CD14-positive monocyte (primary cell): ENCODE measurements around the gene PCK2. TPM values are rescaled to one million over a fixed set of nuclear protein-coding genes. Genes with fewer than 3 reads are reported as not detected.

Experiments used
- DNase-seq, 3 donors: peaks; one replicate each; pipeline ENCODE4 v3.0.0-alpha.2; 2011 to 2022
- H2AFZ ChIP-seq: 2 replicates; pipeline ENCODE4 v1.6.0; 2012; ENCODE audit warnings: mild to moderate bottlenecking, low read depth, low read length, inconsistent platforms; ENCODE audit not compliant: insufficient read depth, poor library complexity, severe bottlenecking
- H3K27ac ChIP-seq, 2 donors: 1 replicate in 1 of 2; 2 replicates in 1 of 2; pipeline ENCODE4 v1.5.1; 2012 to 2013; ENCODE audit warnings: low read length in 2 of 2, control low read depth in 1 of 2, inconsistent platforms in 1 of 2, low read depth in 1 of 2, mild to moderate bottlenecking in 1 of 2
- H3K27me3 ChIP-seq, 2 donors: one replicate each; pipeline versions ENCODE4 v1.6.0 to v1.6.1; 2011 to 2013; ENCODE audit warnings: low read length in 2 of 2; ENCODE audit not compliant: control insufficient read depth in 2 of 2, insufficient read depth in 2 of 2
- H3K36me3 ChIP-seq, 2 donors: replicated peaks in 1 of 2; 1 replicate in 1 of 2; 2 replicates in 1 of 2; pipeline versions ENCODE4 v1.5.1 to v1.6.1; 2012 to 2013; ENCODE audit warnings: low read length in 2 of 2, control low read depth in 1 of 2, inconsistent platforms in 1 of 2, mild to moderate bottlenecking in 1 of 2; ENCODE audit not compliant: insufficient read depth in 2 of 2, control insufficient read depth in 1 of 2
- H3K4me1 ChIP-seq, 2 donors: 1 replicate in 1 of 2; 2 replicates in 1 of 2; pipeline versions ENCODE4 v1.5.1 to v1.6.1; 2012 to 2013; ENCODE audit warnings: low read length in 2 of 2, control low read depth in 1 of 2, inconsistent platforms in 1 of 2, mild to moderate bottlenecking in 1 of 2, moderate library complexity in 1 of 2; ENCODE audit not compliant: insufficient read depth in 2 of 2, control insufficient read depth in 1 of 2
- H3K4me2 ChIP-seq: replicated peaks from 2 replicates; pipeline ENCODE3; 2012; ENCODE audit warnings: low read length, moderate library complexity, mild to moderate bottlenecking; ENCODE audit not compliant: poor library complexity, severe bottlenecking; ENCODE audit errors: extremely low read depth
- H3K4me3 ChIP-seq, 3 experiments: fragments of 200-600 bp in 1 of 3; sonication (generic) in 1 of 3; replicated peaks in 1 of 3; 1 replicate in 2 of 3; 2 replicates in 1 of 3; pipeline ENCODE4 v1.5.1; 2011 to 2013; ENCODE audit warnings: low read length in 3 of 3, mild to moderate bottlenecking in 3 of 3, control low read depth in 2 of 3, low read depth in 2 of 3, inconsistent platforms in 1 of 3, moderate library complexity in 1 of 3
- H3K79me2 ChIP-seq: 2 replicates; pipeline ENCODE4 v1.6.0; 2012; ENCODE audit warnings: mild to moderate bottlenecking, control low read depth, inconsistent platforms, low read length, moderate library complexity; ENCODE audit not compliant: insufficient read depth
- H3K9ac ChIP-seq: 2 replicates; pipeline ENCODE4 v1.6.0; 2017; ENCODE audit warnings: low read length, mild to moderate bottlenecking; ENCODE audit not compliant: insufficient read depth, poor library complexity, severe bottlenecking
- H3K9me3 ChIP-seq, 2 donors: replicated peaks in 1 of 2; 1 replicate in 1 of 2; 2 replicates in 1 of 2; pipeline versions ENCODE4 v1.5.1 to v1.6.1; 2012 to 2013; ENCODE audit warnings: low read length in 2 of 2, control low read depth in 1 of 2; ENCODE audit not compliant: control insufficient read depth in 1 of 2, insufficient read depth in 1 of 2
- H4K20me1 ChIP-seq: 2 replicates; pipeline ENCODE4 v1.6.0; 2012; ENCODE audit warnings: mild to moderate bottlenecking, low read length, control low read depth, moderate library complexity; ENCODE audit not compliant: insufficient read depth
- H3K27ac Mint-ChIP-seq, 7 donors: one replicate each; pipeline ENCODE4 v1.8.0; 2020; ENCODE audit warnings: mild to moderate bottlenecking in 7 of 7, mixed read lengths in 7 of 7, moderate library complexity in 6 of 7, inconsistent platforms in 2 of 7
- H3K27me3 Mint-ChIP-seq, 3 donors: one replicate each; pipeline ENCODE4 v1.8.0; 2021 to 2022; ENCODE audit warnings: low read depth in 3 of 3, mild to moderate bottlenecking in 3 of 3, mixed read lengths in 3 of 3, moderate library complexity in 3 of 3, inconsistent platforms in 1 of 3
- H3K36me3 Mint-ChIP-seq, 2 donors: one replicate each; pipeline ENCODE4 v1.8.0; 2020; ENCODE audit warnings: mixed read lengths in 2 of 2, inconsistent platforms in 1 of 2, mild to moderate bottlenecking in 1 of 2
- H3K4me1 Mint-ChIP-seq: one replicate; pipeline ENCODE4 v1.8.0; 2020; ENCODE audit warnings: mild to moderate bottlenecking, mixed read lengths
- H3K4me3 Mint-ChIP-seq, 2 donors: one replicate each; pipeline ENCODE4 v1.8.0; 2020; ENCODE audit warnings: mild to moderate bottlenecking in 2 of 2, mixed read lengths in 2 of 2, moderate library complexity in 1 of 2
- H3K9me3 Mint-ChIP-seq, 7 donors: one replicate each; pipeline ENCODE4 v1.8.0; 2020 to 2022; ENCODE audit warnings: mixed read lengths in 7 of 7, mild to moderate bottlenecking in 6 of 7, moderate library complexity in 6 of 7, inconsistent platforms in 2 of 7
- WGBS: methylation state at CpG from one replicate; pipeline ENCODE4 v1.1.5; 2013; ENCODE audit warnings: missing lambda C conversion rate; ENCODE audit not compliant: insufficient coverage; 5-methylcytosine and 5-hydroxymethylcytosine counted together
- intact Hi-C, 2 donors: fragments of 100-400 bp; cut with micrococcal nuclease; formaldehyde crosslinking; loops; one replicate each; pipeline versions ENCODE4 v1.15.0 to v1.15.1; 2023
- polyA plus RNA-seq, 3 donors: library from polyadenylated mRNA; depleted of rRNA in 1 of 3; unstranded in 2 of 3; stranded (reverse) in 1 of 3; fragments of 300-500 nt in 2 of 3; fragments of >200 nt in 1 of 3; fragmentation: Illumina TruSeq in 2 of 3; gene quantifications; 1 replicate in 2 of 3; 2 replicates in 1 of 3; pipeline ENCODE4 v1.2.3, GENCODE V29; 2012 to 2021
- TF ChIP-seq, protein P1 (sequence below): fragments of 200-600 bp; IDR thresholded peaks from one replicate; pipeline ENCODE4 v1.8.0; 2022; ENCODE audit warnings: antibody characterized with exemption, mild to moderate bottlenecking

Gene PCK2
- polyA plus RNA-seq, 3 donors, result 29.9 to 34.2 (median 31.3) TPM

DNA sequence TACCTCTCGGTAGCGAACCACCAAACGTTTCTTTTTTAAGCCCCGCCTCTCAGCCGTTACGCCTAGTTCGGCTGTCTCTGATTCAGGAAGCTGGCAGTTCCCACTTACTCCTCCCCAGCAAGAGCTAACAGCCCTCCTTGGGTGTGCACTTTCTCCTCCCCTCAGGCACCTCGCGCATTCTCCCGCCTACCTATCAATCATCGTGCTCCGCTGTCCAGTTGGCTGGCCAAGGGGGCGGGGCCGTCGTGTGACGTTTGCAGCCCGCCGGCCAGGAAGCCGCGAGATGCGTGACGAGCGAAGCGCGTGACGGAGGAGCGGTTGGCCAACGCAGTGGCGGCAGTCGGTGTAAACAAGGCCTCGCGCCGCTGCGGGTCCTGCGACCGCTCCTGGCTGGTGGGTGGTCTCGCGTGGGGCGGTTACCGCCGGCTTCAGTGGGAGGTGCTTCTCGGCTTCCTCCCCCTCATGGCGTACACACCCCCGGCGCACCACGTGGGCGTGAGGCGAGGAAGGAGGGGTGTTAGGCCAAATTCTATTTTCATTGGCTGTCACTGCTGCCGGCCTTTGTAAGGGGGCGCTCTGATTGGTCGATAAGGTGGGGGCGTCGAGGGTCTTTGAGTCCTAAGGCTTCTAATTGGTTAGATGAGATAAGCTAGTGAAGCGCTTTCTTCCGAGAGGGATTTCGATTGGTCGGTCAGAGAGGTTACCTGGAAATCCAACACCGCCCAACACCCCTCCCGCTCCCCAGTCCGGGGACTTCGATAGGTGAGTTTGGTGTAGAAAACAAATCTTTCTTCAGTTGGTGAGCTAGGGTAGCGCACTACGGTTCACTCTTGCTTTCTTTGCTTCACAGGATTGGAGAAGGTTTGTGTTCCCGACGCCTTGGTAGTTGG lies 20.7 kb downstream of the PCK2 start, which contains the start of the genes DCAF11 and NRL:
Gene DCAF11, plus strand, starts transcription at position 246 of the 890 bp plus-strand sequence. CDS start 818 bp downstream, outside the sequence.
Gene NRL, minus strand, starts transcription at position 418 of the 890 bp plus-strand sequence. CDS start 32,101 bp downstream, outside the sequence.
- Mint-ChIP-seq H3K4me3 (peak within 1 kb of the TSS; percentile 89 to 95), H3K4me1 (peaks cover 18% of the 10 kb centered on the region), H3K36me3 (peaks cover 31 to 39% of the 10 kb centered on the region in 2 donors), H3K27ac (peak within 1 kb of the TSS; percentile 98 to 99 (median 99)), H3K27me3 (peaks cover 0 to 6% (median 2%) of the 10 kb centered on the region in 3 donors), H3K9me3 (peaks cover 0 to 2% (median 0%) of the 10 kb centered on the region in 7 donors)
- Histone ChIP-seq H3K4me3 (peak within 1 kb of the TSS; percentile 87 to 90 (median 89)), H4K20me1 (no peaks in the 10 kb centered on the region), H3K79me2 (peaks cover 24% of the 10 kb centered on the region), H3K9ac (peak within 1 kb of the TSS; percentile 93), H3K27me3 (no peaks in the 10 kb centered on the region), H2AFZ (peak within 1 kb of the TSS; percentile 86), H3K9me3 (no peaks in the 10 kb centered on the region), H3K36me3 (peaks cover 31 to 37% of the 10 kb centered on the region in 2 donors), H3K27ac (peak within 1 kb of the TSS; percentile 99 to 100), H3K4me1 (peaks cover 19 to 27% of the 10 kb centered on the region in 2 donors), H3K4me2 (peak within 1 kb of the TSS; percentile 94)
- peak; percentile 100 for DNase-seq
- intact Hi-C loops, result loop anchor here in 1 of 2 donors (1.0 to 10.0 kb wide), 3 partner anchors 33 to 1190 kb away; partner anchors contain the start of genes DHRS1, NOP9, PRMT5 and RNF31
- TF ChIP-seq, protein P1, sequence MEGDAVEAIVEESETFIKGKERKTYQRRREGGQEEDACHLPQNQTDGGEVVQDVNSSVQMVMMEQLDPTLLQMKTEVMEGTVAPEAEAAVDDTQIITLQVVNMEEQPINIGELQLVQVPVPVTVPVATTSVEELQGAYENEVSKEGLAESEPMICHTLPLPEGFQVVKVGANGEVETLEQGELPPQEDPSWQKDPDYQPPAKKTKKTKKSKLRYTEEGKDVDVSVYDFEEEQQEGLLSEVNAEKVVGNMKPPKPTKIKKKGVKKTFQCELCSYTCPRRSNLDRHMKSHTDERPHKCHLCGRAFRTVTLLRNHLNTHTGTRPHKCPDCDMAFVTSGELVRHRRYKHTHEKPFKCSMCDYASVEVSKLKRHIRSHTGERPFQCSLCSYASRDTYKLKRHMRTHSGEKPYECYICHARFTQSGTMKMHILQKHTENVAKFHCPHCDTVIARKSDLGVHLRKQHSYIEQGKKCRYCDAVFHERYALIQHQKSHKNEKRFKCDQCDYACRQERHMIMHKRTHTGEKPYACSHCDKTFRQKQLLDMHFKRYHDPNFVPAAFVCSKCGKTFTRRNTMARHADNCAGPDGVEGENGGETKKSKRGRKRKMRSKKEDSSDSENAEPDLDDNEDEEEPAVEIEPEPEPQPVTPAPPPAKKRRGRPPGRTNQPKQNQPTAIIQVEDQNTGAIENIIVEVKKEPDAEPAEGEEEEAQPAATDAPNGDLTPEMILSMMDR, result no peak
- 0% methylated on average over 34 of the region's 65 CpGs for WGBS

DNA sequence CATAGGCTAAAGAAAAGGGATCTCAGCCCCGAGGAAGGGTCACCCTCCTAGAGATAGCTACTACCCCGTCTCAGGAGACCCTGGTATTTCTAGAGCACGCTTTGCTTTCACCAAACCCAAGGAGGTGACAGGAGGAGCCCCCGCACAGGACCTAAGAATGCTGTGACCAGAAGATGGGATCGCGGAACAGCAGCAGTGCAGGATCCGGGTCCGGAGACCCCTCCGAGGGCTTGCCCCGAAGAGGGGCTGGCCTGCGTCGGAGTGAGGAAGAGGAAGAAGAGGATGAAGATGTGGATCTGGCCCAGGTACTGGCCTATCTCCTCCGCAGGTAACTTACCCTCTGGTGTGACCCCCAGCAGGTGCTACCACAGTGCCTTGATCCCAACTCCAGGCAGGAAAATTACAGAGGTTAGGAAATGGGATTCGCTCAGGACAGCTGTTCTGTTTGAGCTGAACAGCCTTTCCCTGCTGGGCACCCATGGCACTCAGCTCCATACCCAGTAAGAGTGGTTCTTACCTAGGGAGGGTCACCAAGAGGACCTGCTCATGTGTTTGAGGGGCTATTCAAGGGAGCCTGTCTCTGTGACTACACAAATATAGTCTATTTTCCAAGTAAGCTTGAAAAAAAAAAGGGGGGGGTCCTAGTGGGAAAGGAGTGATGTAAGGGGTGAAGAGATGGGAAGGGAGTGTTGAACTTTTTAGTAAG lies 21.5 kb downstream of the PCK2 start:
- Mint-ChIP-seq H3K36me3 (peaks cover 35 to 47% of the 10 kb centered on the region in 2 donors), H3K9me3 (peaks cover 0 to 2% (median 0%) of the 10 kb centered on the region in 7 donors), H3K4me1 (peaks cover 18% of the 10 kb centered on the region), H3K27ac (peak overlapping the region; percentile 98 to 99 (median 99)), H3K27me3 (peaks cover 0 to 6% (median 2%) of the 10 kb centered on the region in 3 donors), H3K4me3 (peak overlapping the region; percentile 89 to 94)
- H3K27ac ChIP-seq, result peak overlapping the region; percentile 99 to 100
- peaks cover 24% of the 10 kb centered on the region for H3K79me2 ChIP-seq
- peak overlapping the region; percentile 94 for H3K4me2 ChIP-seq
- no peaks in the 10 kb centered on the region for H3K9me3 ChIP-seq
- peak overlapping the region; percentile 86 for H2AFZ ChIP-seq
- no peak for DNase-seq
- H3K27me3 ChIP-seq, result no peaks in the 10 kb centered on the region
- TF ChIP-seq, protein P1, result no peak
- H3K9ac ChIP-seq, result peak overlapping the region; percentile 93
- H3K4me3 ChIP-seq, result peak overlapping the region; percentile 87 to 90 (median 89)
- H3K36me3 ChIP-seq, result peaks cover 36 to 44% of the 10 kb centered on the region in 2 donors
- H4K20me1 ChIP-seq, result no peaks in the 10 kb centered on the region
- intact Hi-C loops, result loop anchor here in 1 of 2 donors (10.0 kb wide), 2 partner anchors 179 to 1191 kb away; partner anchors contain the start of genes DHRS1, NOP9 and PRMT5
- 3% methylated on average over 4 of the region's 14 CpGs for WGBS
- peaks cover 19 to 27% of the 10 kb centered on the region in 2 donors for H3K4me1 ChIP-seq
